Stomach smooth muscle (tissue), 2 donors: ENCODE results near the gene PTPRN2.
"Not testable (repeated sequence)": the region's sequence is repeated elsewhere in the genome, so short reads cannot be mapped to it uniquely, and the experiment has no call there.

Experiments used
- H3K27ac ChIP-seq: one replicate; pipeline ENCODE4 v1.7.0; 2013; ENCODE audit warnings: mild to moderate bottlenecking, low read length, inconsistent platforms
- H3K27me3 ChIP-seq, 2 donors: one replicate each; pipeline ENCODE4 v1.7.0; 2013; ENCODE audit warnings: low read length in 2 of 2; ENCODE audit not compliant: insufficient read depth in 2 of 2, control insufficient read depth in 1 of 2
- H3K36me3 ChIP-seq, 2 donors: one replicate each; pipeline ENCODE4 v1.7.0; 2013; ENCODE audit warnings: low read length in 2 of 2; ENCODE audit not compliant: control insufficient read depth in 2 of 2, insufficient read depth in 2 of 2
- H3K4me1 ChIP-seq: one replicate; pipeline ENCODE4 v1.7.0; 2013; ENCODE audit warnings: low read length; ENCODE audit not compliant: control insufficient read depth, insufficient read depth
- H3K4me3 ChIP-seq, 2 donors: one replicate each; pipeline ENCODE4 v1.7.0; 2013; ENCODE audit warnings: low read length in 2 of 2
- H3K9ac ChIP-seq, 2 donors: one replicate each; pipeline ENCODE4 v1.7.0; 2013; ENCODE audit warnings: low read length in 2 of 2, mild to moderate bottlenecking in 1 of 2
- H3K9me3 ChIP-seq, 2 donors: one replicate each; pipeline ENCODE4 v1.7.0; 2013; ENCODE audit warnings: low read length in 2 of 2; ENCODE audit not compliant: control insufficient read depth in 2 of 2
- donor health status: healthy.
- donor health status: Pancreatic carcinoma.

PTPRN2 gene

DNA sequence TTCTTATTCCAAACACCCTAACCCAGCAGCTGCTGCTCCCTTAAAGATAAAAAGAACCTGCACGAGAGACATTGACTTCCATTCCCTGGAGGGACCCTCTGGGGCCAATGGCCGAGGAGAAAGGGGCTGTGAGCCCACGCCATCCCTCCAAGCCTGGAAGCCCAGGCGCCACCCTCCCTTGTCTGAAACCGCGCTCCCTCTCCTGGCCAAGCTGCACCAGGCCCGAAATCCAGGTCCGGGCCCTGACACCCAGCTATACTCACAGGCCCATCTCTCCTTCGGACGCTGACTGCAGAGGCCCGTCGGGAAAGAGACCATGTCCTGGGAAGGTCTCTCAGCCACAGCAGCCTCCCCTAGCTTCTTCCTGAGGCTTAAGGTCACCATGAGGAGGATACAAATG is 196.5 kb downstream of the PTPRN2 start:
- Histone ChIP-seq H3K4me1 (no peaks in the 10 kb centered on the region), H3K27me3 (peaks cover 0 to 2% of the 10 kb centered on the region in 2 donors), H3K9me3 (no peaks in the 10 kb centered on the region), H3K4me3 (no peak overlapping the region), H3K9ac (no peak overlapping the region), H3K36me3 (no peaks in the 10 kb centered on the region), H3K27ac (no peak overlapping the region)

DNA sequence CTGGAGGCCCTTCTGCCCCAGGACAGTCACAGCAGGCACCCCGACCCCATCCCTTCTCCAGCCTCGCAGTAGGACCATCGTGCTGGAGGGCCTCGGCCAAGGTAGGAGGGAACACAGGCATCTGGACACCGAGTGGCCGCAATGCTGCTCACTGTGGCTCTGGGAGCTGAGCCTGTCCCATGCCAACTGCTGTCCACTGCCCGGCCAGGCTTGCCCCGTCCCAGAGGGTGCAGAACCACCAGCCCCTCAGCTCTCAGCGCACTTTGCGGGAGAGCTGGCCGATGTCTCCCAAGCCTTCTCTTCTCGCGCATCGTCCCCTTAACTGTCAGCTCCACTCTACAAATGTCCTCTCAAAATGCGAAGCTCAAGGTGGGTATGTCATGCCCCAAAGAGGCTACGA is 197.2 kb downstream of the PTPRN2 start:
- Histone ChIP-seq H3K27ac (no peak overlapping the region), H3K9me3 (no peaks in the 10 kb centered on the region), H3K4me1 (no peaks in the 10 kb centered on the region), H3K9ac (no peak overlapping the region), H3K4me3 (no peak overlapping the region), H3K36me3 (no peaks in the 10 kb centered on the region), H3K27me3 (peaks cover 0 to 2% of the 10 kb centered on the region in 2 donors)

DNA sequence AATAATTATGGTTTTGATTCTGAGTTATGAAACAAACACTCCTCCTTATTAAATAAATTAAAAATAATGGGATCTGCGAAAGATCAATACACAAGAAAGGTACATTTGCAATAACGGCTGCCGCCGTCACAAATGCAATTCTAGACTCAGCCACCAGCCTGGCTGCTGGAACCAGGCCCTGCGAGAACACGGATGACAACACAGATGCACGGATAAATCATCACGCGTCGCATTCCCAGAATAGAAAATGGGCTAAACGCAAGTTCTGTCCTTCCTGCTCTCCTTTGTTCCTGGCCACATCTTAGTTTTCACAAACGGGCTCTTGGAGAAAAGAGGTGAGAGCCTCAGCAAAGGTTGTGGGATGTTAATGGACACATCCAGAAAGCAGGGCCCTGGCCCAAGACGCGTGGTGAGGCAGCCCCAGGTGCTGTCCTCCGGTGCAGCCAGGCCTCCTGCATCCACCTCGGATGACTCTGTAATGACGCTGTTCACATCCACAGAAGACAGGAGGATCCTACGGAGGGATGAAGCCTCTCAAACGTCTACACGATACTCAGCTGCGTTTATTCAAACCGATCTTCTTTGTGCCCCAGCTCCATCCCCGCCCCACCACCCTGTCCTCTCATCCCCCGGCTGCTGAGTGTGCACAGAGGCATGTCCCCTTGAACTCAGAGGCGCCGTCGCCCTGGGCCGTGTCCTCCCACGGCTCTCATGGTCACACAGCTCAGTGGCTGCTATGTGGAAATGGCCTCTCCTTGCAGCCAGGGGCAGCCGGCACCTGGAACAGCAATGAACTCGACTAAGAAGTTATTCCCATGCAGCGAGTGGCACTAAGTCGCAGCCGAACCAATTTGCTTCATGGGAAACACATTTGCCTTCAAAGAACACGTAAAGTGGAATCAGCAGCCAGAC is 197.9 kb downstream of the PTPRN2 start:
- Histone ChIP-seq H3K4me3 (no peak overlapping the region), H3K27me3 (peaks cover 0 to 4% of the 10 kb centered on the region in 2 donors), H3K9ac (no peak overlapping the region), H3K36me3 (no peaks in the 10 kb centered on the region), H3K9me3 (no peaks in the 10 kb centered on the region), H3K4me1 (no peaks in the 10 kb centered on the region), H3K27ac (no peak overlapping the region)

DNA sequence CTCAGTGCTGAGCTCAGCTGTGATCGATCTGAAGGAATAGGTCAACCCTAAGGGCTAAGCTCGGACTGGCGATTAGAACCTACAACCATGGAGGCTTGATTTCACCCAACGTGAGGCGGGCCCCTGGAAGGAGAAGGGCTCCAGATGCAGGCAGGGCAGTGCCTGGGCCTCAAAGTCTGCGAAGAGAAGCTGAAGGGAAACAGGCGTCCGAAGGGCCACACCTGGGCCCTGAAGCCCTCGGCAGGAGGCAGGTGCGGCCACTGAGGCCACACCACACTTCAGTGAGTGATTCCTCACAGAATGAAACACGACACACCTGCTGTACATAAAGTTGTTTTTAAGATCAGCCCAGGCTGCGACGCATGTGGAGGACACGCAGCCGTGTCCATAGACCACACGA is 198.7 kb downstream of the PTPRN2 start:
- Histone ChIP-seq H3K4me3 (no peak overlapping the region), H3K4me1 (no peaks in the 10 kb centered on the region), H3K27ac (no peak overlapping the region), H3K36me3 (no peaks in the 10 kb centered on the region), H3K9me3 (no peaks in the 10 kb centered on the region), H3K9ac (no peak overlapping the region), H3K27me3 (peaks cover 0 to 2% of the 10 kb centered on the region in 2 donors)

DNA sequence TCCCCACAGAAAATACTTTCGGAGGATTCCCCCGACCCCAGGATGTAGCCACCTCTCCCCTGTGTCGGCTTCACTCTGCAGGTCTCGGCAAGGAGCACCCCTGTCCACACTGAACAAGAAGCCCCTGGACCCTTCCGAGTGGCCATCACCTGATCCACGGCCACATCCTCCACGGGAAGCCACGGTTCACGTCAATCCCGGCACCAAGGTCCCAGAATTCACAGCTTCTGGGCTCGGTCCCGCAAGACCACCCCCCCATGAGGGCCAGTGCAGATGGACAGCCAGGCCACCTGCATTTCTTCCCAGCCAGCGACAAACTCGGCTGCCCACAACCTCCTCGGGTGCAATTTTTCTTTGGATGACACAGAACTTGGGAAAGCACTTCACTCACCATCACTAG is 199.6 kb downstream of the PTPRN2 start:
- Histone ChIP-seq H3K27ac (no peak overlapping the region), H3K9ac (no peak overlapping the region), H3K9me3 (no peaks in the 10 kb centered on the region), H3K27me3 (peaks cover 0 to 2% of the 10 kb centered on the region in 2 donors), H3K4me1 (no peaks in the 10 kb centered on the region), H3K36me3 (no peaks in the 10 kb centered on the region), H3K4me3 (no peak overlapping the region)

DNA sequence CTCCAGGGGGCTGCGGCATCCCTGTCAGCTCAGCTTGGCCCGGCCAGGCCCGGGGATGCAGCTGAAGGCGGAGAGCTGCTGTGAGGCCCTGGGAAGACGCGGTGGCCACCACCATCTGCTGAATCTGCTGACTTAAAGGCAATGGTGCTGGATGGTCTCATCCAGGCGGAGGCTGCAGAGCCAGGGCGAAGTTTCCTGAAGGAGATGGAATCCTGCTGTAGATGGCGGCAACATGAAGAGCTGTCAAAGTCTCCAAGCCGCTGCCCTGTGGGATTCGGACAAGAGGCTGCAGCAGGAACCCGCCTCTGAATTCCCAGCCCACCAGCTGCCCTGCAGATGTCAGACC is 200.1 kb downstream of the PTPRN2 start:
- Histone ChIP-seq H3K9ac (no peak overlapping the region), H3K27me3 (peaks cover 0 to 2% of the 10 kb centered on the region in 2 donors), H3K27ac (no peak overlapping the region), H3K4me1 (no peaks in the 10 kb centered on the region), H3K36me3 (no peaks in the 10 kb centered on the region), H3K4me3 (no peak overlapping the region), H3K9me3 (no peaks in the 10 kb centered on the region)

DNA sequence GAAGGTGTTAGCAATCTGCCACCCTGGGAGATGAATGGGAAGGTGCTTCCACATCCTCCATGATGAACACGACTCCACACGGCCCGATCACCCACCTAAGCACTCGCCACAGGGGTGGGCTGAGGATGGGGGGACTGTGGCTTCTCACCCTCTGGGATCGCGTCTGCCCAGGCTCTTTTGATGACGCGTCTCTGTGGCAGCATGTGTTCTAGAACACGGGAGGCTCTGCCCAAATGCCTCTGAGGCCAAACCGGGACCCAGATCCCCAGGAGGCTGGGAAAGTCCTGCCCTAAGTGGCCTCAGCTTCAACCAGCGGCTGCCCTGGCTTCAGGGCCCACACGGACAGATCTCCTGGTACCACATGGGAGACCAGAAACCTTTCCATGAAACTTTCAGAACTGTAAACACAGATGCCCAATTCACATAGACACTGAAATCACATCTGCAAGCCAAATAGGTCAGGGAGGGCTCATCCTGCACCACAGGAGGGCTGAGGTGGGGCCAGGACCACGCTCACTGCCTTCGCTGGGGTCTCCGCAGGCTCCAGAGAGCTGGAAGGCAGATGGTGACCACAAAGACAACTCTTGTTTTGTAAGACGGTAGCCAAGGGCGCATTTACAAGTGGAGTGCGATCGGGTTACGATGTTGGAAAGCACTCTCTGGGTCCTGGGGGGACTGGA is 200.6 kb downstream of the PTPRN2 start:
- no peak overlapping the region for H3K4me3 ChIP-seq
- H3K9ac ChIP-seq = no peak overlapping the region
- no peaks in the 10 kb centered on the region for H3K4me1 ChIP-seq
- H3K36me3 ChIP-seq = no peaks in the 10 kb centered on the region
- H3K27ac ChIP-seq = no peak overlapping the region
- H3K27me3 ChIP-seq = peaks cover 0 to 2% of the 10 kb centered on the region in 2 donors
- no peaks in the 10 kb centered on the region for H3K9me3 ChIP-seq

DNA sequence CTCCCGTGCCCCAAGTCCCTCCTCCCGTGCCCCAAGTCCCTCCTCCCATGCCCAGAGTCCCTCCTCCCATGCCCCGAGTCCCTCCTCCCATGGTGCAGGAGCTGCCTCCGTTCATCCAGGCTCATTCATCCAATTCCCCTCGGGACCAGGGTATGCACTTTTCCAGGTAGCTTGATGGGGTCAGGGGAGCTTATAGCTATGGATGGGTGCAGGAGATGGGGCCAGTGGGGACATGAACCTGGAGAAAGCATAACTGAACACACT is 201.3 kb downstream of the PTPRN2 start:
- Histone ChIP-seq H3K27ac (no peak overlapping the region), H3K36me3 (no peaks in the 10 kb centered on the region), H3K4me3 (no peak overlapping the region), H3K9ac (no peak overlapping the region), H3K4me1 (no peaks in the 10 kb centered on the region), H3K27me3 (peaks cover 0 to 2% of the 10 kb centered on the region in 2 donors), H3K9me3 (no peaks in the 10 kb centered on the region)

DNA sequence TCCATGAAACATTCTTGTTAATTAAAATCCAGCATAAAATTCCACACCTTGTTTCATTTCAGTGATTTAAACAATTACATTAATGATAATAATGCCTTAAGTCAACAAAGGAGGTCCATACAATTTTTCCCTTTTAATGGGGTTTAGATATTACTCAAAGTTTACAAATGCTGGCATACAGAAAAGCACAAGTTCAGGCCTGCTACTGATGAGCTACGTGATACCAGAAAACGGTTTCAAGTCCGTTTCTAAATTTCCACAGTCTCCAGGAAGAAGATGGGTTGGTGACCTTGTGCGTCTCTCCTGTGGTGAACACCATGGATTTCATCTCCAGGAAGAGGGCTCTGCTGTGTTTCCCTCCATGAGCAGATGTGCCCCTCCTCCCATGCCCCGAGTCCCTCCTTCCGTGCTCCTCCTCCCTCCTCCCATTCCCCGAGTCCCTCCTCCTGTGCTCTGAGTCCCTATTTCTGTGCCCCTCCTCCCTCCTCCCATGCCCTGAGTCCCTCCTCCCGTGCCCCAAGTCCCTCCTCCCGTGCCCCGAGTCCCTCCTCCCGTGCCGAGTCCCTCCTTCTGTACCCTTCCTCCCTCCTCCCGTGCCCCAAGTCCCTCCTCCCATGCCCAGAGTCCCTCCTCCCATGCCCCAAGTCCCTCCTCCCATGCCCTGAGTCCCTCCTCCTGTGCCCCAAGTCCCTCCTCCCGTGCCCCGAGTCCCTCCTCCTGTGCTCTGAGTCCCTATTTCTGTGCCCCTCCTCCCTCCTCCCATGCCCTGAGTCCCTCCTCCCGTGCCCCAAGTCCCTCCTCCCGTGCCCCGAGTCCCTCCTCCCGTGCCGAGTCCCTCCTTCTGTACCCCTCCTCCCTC is 201.9 kb downstream of the PTPRN2 start:
- not testable (repeated sequence) for H3K4me3 ChIP-seq, H3K4me1 ChIP-seq, H3K27ac ChIP-seq, H3K9me3 ChIP-seq, H3K27me3 ChIP-seq, H3K36me3 ChIP-seq, H3K9ac ChIP-seq

DNA sequence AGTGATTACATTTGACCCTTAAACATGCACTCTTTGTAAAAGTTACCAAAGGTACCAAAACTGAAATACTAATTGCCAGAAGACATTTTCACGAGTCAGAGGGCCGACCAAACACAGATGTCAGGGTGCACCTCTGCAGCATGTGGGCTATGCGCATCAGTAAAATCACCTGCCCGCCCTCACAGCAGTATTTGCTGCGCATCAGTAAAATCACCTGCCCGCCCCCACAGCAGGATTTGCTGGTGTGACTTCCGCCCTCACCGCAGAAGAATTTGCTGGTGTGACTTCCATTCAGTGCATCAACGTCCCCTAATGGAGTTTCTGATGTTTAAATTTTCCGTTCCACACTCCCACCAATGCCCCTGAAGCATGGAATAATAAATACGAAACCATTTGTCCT is 202.9 kb downstream of the PTPRN2 start:
- Histone ChIP-seq H3K27ac (no peak overlapping the region), H3K36me3 (no peaks in the 10 kb centered on the region), H3K9ac (no peak overlapping the region), H3K27me3 (peaks cover 0 to 2% of the 10 kb centered on the region in 2 donors), H3K4me3 (no peak overlapping the region), H3K4me1 (no peaks in the 10 kb centered on the region), H3K9me3 (no peaks in the 10 kb centered on the region)
